ENCODE data around the gene MVK. TPM values are rescaled to one million over a fixed set of nuclear protein-coding genes. Genes with fewer than 3 reads are reported as not detected.

MVK gene
- total RNA-seq, 1 experiment from 2014 or later = 19.2 TPM

GRCh38 chr12:109612975-109613502 is 39.4 kb downstream of the MVK start:
- no peaks in the 10 kb centered on the region for H3K79me1 ChIP-seq (ENCODE audit: insufficient read depth, low read depth, low read length, poor library complexity, severe bottlenecking)
- peak; percentile 54; the same call in 2 of the 3 replicates for TF ChIP-seq CTCF (conservative IDR thresholded peaks at IDR 0.05)
- H2BK20ac ChIP-seq (ENCODE audit: low read depth, low read length, poor library complexity, severe bottlenecking) = no peak overlapping the region
- no peak overlapping the region for H2AK5ac ChIP-seq (ENCODE audit: insufficient read length, low read length)
- Mint-ChIP-seq H3K4me1 (peaks cover 10 to 18% of the 10 kb centered on the region in 2 experiments), H3K9me3 (no peaks in the 10 kb centered on the region), H3K36me3 (ENCODE audit: insufficient read depth in 1 of 3, low read depth in 3 of 3) (no peaks in the 10 kb centered on the region; a peak in 1 of 7 replicates), H3K27ac (0 out of 7 replicates have a peak overlapping the region, but pooled peaks of 1 of the 3 experiments have one; percentile 44), H3K27me3 (ENCODE audit: low read depth) (peaks cover 11% of the 10 kb centered on the region), H3K4me3 (no peak overlapping the region)
- no peaks in the 10 kb centered on the region for H4K20me1 ChIP-seq (ENCODE audit: control insufficient read depth, insufficient read depth, insufficient read length)
- H3K14ac ChIP-seq (ENCODE audit: insufficient read depth, low read length) = no peak overlapping the region
- H3K4me2 ChIP-seq (ENCODE audit: insufficient read depth, insufficient read length, low read length) = no peak overlapping the region
- H4K8ac ChIP-seq (replicated peaks; ENCODE audit: insufficient read length, low read depth, low read length) = no peak overlapping the region
- H3K27me3 ChIP-seq (ENCODE audit: insufficient read depth, low read length) = no peaks in the 10 kb centered on the region
- no peak overlapping the region for H2BK15ac ChIP-seq (ENCODE audit: low read depth, low read length)
- no peaks in the 10 kb centered on the region for H3K9me3 ChIP-seq (ENCODE audit: control insufficient read depth, low read depth, low read length)
- no peak overlapping the region for H3T11ph ChIP-seq (ENCODE audit: low read length)
- DNase-seq = no peak
- no peak overlapping the region for H3K56ac ChIP-seq (ENCODE audit: insufficient read length, low read depth, low read length)
- H2AFZ ChIP-seq (ENCODE audit: low read length) = no peak overlapping the region
- no peaks in the 10 kb centered on the region for H3K23me2 ChIP-seq (ENCODE audit: insufficient read length, low read depth, low read length, poor library complexity, severe bottlenecking)
- H4K5ac ChIP-seq (ENCODE audit: insufficient read length, low read depth, low read length) = no peak overlapping the region
- no peak overlapping the region for H2BK120ac ChIP-seq (ENCODE audit: low read depth, low read length, poor library complexity, severe bottlenecking)
- H3K23ac ChIP-seq (ENCODE audit: insufficient read length, low read depth, low read length) = no peak overlapping the region
- H3K79me2 ChIP-seq (ENCODE audit: insufficient read depth, low read length) = no peaks in the 10 kb centered on the region
- no peak overlapping the region for H3K18ac ChIP-seq (ENCODE audit: insufficient read length, low read depth, low read length)
- WGBS (ENCODE audit: extremely low coverage, insufficient read length, low lambda C conversion rate) = no CpG with 5 or more reads among the region's 5 CpGs
- H3K27ac ChIP-seq (ENCODE audit: insufficient read length, low read depth, low read length) = no peak overlapping the region
- H4K91ac ChIP-seq (ENCODE audit: insufficient read length, low read depth, low read length) = no peak overlapping the region
- H3K4me1 ChIP-seq (ENCODE audit: insufficient read depth, low read length) = no peaks in the 10 kb centered on the region
- H2BK12ac ChIP-seq (ENCODE audit: insufficient read length, low read depth, low read length) = no peak overlapping the region
- no peak overlapping the region for H2BK5ac ChIP-seq (ENCODE audit: insufficient read length, low read length)
- H3K4ac ChIP-seq (ENCODE audit: low read depth, low read length) = no peak overlapping the region
- no peak overlapping the region for H3K9ac ChIP-seq (ENCODE audit: extremely low read depth, insufficient read length, low read length)

Data from H9 (cell line).